OCI-LY1 (cell line): Measurements from ENCODE around the gene ERAP2.

Experiments
- CTCF ChIP-seq: fragments of 200-600 bp; sonication (generic), shearing (Covaris generic); IDR thresholded peaks from 2 replicates; pipeline ENCODE4 v1.5.1; 2017; ENCODE audit warnings: mild to moderate bottlenecking, antibody characterized with exemption, low read length, moderate library complexity, mixed read lengths
- EZH2 ChIP-seq: fragments of 200-600 bp; sonication (generic), shearing (Covaris generic); IDR thresholded peaks from 2 replicates; pipeline ENCODE4 v1.8.0; 2017; ENCODE audit warnings: borderline replicate concordance, mixed run types, mild to moderate bottlenecking, antibody characterized with exemption, low read length, moderate library complexity, mixed read lengths

GRCh38 chr5:96896276-96896675 lies 20.0 kb downstream of the ERAP2 start:
- TF ChIP-seq CTCF (no peak), EZH2 (no peak)
